GM19395 (cell line): ENCODE results near the gene IL1R2.
"Not testable (repeated sequence)": the region's sequence is repeated elsewhere in the genome, so short reads cannot be mapped to it uniquely, and the experiment has no call there.

Experiments
- ATAC-seq: cut with Tn5 transposase; IDR thresholded peaks from one replicate; pipeline ENCODE4 v1.9.1; 2021; ENCODE audit warnings: mild to moderate bottlenecking, moderate library complexity; ENCODE audit not compliant: unreplicated experiment

IL1R2 gene

GRCh38 chr2:101995804-101996203 is 4.0 kb downstream of the IL1R2 start:
- ATAC-seq = no peak

- no peak for ATAC-seq
These were observed 6.8 kb downstream of the IL1R2 start for GRCh38 chr2:101998556-101998895.

GRCh38 chr2:101998896-101999789 is 7.4 kb downstream of the IL1R2 start:
- ATAC-seq = no peak

DNA sequence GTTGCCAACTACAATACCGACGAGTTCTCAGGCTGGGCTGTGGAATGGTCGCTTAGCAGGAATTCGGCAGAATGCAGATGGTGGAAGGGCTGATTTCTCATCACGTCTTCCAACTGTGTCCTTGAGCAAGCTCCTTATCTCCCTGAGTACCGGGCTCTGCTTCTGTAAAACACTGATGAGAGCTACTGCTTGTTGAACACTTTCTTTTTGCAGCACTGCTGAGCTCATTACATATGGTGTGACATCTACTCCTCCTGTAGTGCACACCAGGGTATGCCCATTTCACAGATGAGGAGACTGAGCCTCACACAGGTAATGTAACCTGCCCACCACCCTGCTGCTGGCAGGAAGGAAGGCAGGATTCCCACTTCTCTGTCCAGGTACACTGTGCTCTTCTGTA is 8.3 kb downstream of the IL1R2 start:
- no peak for ATAC-seq

DNA sequence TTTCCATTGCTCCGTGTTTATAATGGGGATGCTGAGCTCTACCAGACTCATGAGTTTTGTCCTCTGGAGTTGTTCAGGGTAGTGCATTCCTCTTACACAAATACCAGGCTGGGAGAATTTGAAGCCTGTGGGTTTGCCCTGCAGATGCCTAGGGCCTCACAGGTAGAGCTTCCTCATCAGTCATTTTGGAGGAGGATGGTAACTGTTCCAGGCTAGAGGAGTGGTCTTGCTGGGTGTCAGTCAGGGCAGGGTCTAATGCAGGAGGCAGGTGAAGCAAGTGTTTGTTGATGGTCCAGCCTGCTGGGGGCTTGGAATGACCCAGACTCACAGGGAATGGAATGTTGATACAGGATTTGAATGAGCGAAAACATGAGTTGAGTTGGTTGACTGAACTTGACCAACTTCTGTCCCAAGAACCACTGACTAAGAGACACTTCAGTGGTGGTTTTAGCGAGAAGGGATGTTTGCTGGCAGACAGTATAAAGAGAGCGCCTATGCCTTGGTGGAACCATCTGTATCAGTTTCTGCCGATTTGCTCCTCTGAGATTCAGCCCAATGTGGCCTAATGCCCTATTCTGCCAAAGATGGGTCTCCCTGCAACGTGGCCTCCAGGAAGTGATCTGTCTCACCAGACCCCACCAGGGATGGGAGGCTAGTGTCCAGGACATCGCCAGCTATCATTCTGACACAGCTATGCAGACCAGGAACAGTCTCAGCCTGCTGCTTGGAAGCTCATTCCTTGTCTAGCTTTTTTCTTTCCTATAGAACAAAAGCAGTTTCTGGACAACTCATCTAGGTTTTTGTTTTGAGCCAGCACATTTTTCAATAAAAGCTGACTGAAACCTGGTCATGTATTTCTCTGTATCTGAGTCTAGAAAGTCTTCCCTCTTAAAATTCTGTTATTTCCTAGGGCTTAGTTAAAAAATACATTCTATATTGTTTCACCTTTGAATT is 9.3 kb downstream of the IL1R2 start:
- no peak for ATAC-seq

DNA sequence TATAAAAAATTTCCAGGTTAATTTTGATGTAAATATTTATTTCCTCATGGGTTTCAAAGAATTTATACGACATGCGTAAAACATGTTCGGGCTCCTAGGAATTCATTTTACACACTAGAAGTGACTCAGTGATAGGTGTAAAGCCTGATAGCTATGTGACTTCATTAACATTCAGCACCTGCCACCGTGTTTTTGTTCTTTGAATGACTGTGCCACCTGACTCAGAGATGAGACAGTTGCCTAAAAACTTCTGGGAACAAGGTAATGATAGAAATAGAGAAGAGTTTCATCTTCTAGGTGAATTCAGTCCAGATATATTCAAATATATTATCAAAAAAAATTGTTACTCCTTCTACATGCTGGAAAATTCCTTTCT is 10.0 kb downstream of the IL1R2 start:
- no peak for ATAC-seq

GRCh38 chr2:102002228-102002627 is 10.5 kb downstream of the IL1R2 start:
- no peak for ATAC-seq

GRCh38 chr2:102002909-102003308 is 11.1 kb downstream of the IL1R2 start:
- ATAC-seq = not testable (repeated sequence)

DNA sequence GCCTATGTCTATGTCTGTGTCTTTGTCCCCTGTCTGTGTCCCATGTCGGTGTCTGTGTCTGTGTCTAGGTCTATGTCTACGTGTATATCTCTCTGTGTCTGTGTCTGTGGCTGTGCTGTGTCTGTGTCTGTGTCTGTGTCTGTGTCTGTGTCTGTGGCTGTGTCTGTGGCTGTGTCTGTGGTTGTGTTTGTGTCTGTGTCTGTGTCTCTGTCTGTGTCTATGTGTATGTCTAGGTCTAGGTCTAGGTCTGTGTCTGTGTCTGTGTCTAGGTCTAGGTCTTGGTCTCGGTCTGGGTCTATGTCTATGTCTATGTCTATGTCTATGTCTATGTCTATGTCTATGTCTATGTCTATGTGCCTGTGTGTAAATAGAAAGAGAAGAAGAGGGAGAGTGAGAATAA is 11.9 kb downstream of the IL1R2 start:
- no peak for ATAC-seq

DNA sequence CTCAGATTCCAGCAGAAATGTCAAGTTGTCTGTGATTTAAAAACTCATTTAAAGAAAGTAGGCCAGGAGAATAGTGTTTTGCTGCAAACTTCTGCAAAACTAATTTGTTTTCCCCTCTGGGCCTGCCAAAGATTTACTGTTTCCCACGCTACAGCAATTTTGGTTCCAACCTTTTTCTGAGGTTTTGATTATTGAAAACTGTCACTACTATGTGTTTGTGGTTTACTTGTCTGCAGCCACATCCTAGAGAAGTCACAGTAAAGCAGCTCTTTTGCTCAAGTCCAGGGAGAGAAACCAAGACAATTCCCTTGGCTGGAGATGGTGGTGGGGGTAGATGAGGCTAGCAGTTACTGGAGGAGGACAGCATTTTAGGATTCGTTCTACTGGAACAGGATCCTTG is 12.8 kb downstream of the IL1R2 start:
- ATAC-seq = no peak

GRCh38 chr2:102005449-102005848 is 13.7 kb downstream of the IL1R2 start:
- ATAC-seq = no peak

DNA sequence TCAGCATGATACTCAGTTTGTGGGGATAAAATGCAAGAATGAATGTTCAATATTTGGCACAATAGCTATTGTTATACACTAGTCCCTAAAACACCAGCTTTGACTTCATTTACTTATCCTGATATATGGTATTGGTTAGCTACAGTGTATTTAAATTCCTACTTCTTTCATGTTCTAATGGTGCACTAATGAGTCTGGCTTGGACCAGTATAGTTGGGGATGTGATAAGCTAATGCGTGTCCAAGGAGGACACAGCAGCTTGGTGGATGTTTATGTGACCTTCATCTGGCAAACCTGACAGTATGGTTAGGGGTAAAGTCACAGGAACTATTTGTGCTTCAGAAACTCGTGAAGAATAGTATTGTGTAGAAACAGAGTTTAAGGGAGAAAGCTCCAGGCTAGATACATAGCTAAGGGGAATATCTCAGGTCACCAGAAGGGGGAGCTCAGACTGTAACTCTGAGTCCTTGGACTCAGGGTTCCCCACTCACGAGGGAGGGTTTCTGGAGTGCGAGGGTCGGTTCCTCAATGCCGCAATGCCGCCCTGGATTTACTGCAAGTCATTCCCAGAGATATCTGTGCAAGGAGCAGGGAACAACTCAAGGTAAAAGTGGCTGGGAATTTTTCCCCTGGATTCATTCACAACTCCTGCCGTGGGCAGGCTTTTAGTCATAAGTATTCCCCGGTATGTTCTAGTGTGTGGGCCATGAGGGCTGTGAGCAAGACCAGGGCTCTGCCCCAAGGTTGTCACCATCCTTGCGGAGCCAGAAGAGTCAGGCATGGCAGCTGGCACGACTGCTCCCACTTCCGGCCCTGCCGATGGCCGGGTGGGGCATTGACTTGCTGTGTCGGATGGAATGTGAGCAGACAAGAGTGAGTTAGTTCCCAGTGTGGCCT is 14.5 kb downstream of the IL1R2 start:
- ATAC-seq = no peak

- no peak for ATAC-seq
These were observed 15.1 kb downstream of the IL1R2 start for GRCh38 chr2:102006886-102007278.

- ATAC-seq = no peak
These were observed 16.7 kb downstream of the IL1R2 start for GRCh38 chr2:102008490-102008889.

DNA sequence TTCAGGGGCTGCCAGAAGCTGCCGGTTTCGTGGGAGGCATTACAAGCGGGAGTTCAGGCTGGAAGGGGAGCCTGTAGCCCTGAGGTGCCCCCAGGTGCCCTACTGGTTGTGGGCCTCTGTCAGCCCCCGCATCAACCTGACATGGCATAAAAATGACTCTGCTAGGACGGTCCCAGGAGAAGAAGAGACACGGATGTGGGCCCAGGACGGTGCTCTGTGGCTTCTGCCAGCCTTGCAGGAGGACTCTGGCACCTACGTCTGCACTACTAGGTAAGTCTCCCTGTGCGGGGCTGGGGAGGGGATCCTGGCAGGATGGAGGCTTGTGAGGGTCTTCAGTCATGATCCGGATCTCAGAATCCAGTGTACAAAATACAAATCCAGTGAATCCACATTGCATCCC is 17.8 kb downstream of the IL1R2 start:
- no peak for ATAC-seq

DNA sequence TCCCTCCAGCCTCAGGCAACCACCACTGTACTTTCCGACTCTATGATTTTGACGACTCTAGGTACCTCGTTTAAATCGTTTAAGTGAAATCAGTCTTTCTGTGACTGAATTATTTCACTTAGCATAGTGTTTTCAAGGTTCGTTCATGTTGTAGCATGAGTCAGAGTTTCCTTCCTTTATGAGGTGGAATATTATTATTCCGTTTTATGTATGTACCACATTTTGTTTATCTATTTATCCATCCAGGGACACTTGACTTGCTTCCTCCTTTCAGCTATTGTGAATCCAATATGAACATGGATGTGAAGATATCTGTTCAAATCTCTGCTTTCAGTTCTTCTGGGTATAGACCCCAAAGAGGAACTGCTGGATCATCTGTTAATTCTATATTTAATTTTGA is 19.1 kb downstream of the IL1R2 start:
- ATAC-seq = no peak

DNA sequence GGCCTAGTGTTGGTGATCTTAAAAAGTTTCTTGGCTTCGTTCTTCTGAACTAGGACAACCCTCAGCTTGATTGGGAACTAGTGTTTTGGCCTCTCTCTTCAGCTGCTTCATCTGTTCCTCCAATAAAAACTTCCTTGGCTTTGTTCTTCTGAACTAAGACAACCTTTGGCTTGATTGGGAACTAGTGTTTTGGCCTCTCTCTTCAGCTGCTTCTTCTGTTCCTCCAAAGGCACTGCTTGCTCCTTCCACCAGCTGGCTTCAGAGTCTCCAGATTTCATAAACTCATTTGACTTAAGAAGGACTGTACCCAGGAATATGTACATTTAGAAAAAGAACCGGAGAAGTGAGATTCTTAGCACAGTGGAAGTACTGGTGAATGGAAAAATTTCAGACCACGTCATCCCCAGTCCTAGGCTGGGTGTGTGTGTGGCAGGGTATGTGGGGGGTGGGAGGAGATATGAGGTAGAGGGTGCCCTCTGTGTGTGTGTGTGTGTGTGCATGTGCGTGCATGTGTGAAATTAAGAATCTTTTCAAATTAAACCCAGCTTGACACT is 20.4 kb downstream of the IL1R2 start:
- no peak for ATAC-seq

DNA sequence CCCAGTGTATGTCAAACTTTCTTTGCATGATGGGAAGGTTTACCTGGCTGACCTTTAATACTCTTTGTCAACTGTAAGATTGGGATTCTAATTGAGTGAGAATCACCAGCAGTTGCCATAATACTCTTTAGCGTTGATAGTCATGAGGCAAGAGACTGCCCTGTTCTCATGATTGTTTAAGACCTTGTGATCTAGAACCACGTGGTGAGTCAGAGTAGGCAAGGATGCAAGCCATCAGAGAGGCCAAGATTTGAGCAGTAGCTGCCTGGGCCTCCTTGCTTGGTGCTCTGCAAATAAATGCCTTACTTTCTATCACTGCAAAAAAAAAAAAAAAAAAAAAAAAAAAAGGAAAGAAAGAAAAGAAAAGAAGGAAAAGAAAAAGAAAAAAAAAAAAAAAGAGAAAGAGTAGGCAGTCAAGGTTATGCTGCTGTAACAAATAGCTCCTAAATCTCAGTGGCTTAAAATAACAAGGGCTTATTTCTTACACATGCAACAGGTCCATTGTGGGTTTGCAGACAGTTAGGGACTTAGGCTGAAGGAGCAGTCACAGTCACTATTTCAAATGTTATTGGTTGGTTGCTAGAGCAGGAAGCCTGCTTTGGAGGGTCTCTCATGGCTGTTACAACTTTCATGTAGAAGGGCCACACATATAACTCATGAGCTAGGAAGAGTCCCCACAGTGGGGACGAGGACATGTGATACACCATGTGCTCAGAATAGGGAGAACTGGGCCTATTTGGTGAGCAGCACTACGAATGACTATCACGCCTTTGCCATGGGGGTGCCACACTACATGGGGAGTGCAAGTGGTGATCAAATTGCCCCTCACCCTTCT is 21.7 kb downstream of the IL1R2 start:
- no peak for ATAC-seq

GRCh38 chr2:102014041-102014345 is 22.2 kb downstream of the IL1R2 start:
- no peak for ATAC-seq

GRCh38 chr2:102015399-102015798 is 23.6 kb downstream of the IL1R2 start:
- no peak for ATAC-seq
